NB4 (cell line): Measurements from ENCODE around the gene GATAD2B.

Experiments used
- POLR2A ChIP-seq: IDR thresholded peaks from 2 replicates; pipeline ENCODE4 v1.6.1; 2011; ENCODE audit warnings: mild to moderate bottlenecking; ENCODE audit not compliant: insufficient read length; ENCODE audit errors: extremely low read depth
- TF ChIP-seq, protein P1 (sequence below): IDR thresholded peaks from one replicate; pipeline ENCODE4 v1.5.1; 2012; ENCODE audit warnings: low read depth, low read length

DNA sequence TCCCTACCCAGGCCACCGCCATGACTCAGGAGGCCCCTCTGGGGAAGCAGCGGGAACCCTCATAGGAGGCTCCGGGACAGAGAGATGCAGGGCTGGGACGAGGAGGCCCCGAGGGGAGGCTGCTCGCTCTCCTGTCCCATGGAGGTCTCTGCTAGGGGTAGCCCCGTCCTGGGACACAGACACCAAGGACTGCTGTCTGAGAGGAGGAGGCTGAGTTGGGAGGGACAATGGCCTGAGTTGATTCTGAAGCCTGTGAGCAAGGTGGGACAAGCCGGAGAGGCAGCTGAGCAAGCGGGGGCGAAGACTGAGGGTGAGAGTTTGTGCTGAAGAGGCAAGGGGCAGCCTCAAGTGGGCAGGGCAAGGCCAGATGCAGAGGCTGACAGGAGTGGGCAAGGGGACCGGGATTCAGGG is 130.1 kb downstream of the GATAD2B start:
- TF ChIP-seq, protein P1, sequence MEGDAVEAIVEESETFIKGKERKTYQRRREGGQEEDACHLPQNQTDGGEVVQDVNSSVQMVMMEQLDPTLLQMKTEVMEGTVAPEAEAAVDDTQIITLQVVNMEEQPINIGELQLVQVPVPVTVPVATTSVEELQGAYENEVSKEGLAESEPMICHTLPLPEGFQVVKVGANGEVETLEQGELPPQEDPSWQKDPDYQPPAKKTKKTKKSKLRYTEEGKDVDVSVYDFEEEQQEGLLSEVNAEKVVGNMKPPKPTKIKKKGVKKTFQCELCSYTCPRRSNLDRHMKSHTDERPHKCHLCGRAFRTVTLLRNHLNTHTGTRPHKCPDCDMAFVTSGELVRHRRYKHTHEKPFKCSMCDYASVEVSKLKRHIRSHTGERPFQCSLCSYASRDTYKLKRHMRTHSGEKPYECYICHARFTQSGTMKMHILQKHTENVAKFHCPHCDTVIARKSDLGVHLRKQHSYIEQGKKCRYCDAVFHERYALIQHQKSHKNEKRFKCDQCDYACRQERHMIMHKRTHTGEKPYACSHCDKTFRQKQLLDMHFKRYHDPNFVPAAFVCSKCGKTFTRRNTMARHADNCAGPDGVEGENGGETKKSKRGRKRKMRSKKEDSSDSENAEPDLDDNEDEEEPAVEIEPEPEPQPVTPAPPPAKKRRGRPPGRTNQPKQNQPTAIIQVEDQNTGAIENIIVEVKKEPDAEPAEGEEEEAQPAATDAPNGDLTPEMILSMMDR, result no peak
- TF ChIP-seq POLR2A, result no peak
